ENCODE data around the gene KMO. TPM values are rescaled to one million over a fixed set of nuclear protein-coding genes. Genes with fewer than 3 reads are reported as not detected.

Gene KMO
- total and polyA plus RNA-seq, 2 of the 13 experiments (the other 11 are each of a cell fraction or from before 2014, with no cell fraction given): 0.01 TPM; not detected in 1

DNA sequence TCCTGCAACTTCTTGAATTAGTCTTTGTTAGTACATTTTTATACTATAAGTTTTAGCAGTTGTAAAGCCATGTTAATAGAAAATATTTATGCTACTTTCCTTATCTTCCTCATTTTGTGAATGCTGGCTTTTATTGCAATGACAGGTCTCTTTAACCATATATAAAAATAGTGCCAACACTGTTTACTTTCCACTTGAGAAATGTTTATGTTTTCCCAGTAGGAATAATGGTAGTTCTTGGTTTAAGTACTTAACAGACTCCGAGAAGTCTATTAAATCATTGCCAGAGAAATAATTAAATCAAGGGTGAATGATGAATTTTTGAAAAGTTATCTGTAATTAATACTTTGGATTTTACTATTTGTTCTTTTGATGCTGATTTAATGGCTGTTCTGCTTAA lies 98.3 kb downstream of the KMO start (continued):
- TF ChIP-seq, protein P1, sequence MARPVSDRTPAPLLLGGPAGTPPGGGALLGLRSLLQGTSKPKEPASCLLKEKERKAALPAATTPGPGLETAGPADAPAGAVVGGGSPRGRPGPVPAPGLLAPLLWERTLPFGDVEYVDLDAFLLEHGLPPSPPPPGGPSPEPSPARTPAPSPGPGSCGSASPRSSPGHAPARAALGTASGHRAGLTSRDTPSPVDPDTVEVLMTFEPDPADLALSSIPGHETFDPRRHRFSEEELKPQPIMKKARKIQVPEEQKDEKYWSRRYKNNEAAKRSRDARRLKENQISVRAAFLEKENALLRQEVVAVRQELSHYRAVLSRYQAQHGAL (CRISPR knock-in tag; IDR thresholded peaks at IDR 0.05; ENCODE audit: not compliant biosample characterization): no peak
- TF ChIP-seq RNF2 (conservative IDR thresholded peaks at IDR 0.05; ENCODE audit: low read depth): no peak
- TF ChIP-seq, protein P2, sequence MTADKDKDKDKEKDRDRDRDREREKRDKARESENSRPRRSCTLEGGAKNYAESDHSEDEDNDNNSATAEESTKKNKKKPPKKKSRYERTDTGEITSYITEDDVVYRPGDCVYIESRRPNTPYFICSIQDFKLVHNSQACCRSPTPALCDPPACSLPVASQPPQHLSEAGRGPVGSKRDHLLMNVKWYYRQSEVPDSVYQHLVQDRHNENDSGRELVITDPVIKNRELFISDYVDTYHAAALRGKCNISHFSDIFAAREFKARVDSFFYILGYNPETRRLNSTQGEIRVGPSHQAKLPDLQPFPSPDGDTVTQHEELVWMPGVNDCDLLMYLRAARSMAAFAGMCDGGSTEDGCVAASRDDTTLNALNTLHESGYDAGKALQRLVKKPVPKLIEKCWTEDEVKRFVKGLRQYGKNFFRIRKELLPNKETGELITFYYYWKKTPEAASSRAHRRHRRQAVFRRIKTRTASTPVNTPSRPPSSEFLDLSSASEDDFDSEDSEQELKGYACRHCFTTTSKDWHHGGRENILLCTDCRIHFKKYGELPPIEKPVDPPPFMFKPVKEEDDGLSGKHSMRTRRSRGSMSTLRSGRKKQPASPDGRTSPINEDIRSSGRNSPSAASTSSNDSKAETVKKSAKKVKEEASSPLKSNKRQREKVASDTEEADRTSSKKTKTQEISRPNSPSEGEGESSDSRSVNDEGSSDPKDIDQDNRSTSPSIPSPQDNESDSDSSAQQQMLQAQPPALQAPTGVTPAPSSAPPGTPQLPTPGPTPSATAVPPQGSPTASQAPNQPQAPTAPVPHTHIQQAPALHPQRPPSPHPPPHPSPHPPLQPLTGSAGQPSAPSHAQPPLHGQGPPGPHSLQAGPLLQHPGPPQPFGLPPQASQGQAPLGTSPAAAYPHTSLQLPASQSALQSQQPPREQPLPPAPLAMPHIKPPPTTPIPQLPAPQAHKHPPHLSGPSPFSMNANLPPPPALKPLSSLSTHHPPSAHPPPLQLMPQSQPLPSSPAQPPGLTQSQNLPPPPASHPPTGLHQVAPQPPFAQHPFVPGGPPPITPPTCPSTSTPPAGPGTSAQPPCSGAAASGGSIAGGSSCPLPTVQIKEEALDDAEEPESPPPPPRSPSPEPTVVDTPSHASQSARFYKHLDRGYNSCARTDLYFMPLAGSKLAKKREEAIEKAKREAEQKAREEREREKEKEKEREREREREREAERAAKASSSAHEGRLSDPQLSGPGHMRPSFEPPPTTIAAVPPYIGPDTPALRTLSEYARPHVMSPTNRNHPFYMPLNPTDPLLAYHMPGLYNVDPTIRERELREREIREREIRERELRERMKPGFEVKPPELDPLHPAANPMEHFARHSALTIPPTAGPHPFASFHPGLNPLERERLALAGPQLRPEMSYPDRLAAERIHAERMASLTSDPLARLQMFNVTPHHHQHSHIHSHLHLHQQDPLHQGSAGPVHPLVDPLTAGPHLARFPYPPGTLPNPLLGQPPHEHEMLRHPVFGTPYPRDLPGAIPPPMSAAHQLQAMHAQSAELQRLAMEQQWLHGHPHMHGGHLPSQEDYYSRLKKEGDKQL (CRISPR knock-in tag; IDR thresholded peaks at IDR 0.05; ENCODE audit: low read depth): no peak

DNA sequence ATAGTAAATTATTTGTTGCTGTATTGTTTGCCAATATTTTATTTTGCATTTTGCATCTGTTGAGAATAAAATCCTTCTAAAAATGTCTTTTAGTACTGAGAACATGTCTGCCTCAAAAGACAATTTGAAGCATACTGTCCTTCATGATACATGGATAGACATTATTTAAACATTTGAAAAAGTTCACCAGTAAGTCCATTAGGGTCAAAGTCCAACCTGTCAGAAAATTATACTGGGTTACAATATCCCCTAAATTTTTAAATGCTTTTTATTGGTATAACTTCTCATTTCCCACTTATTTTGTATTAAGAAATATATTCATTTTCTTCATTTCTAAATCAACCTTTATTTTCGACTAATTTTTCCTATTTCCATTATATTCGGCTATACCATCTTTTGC lies 98.7 kb downstream of the KMO start:
- no peak for FAIRE-seq
- WGBS (ENCODE audit: low lambda C conversion rate): 99% methylated on average over 2 of the region's 2 CpGs
- no peaks in the 10 kb centered on the region for H3K79me2 ChIP-seq (ENCODE audit: insufficient read depth, low read length)
- in situ Hi-C loops (cut with HindIII; ENCODE audit: extremely low pct_ligation_motif_present, low pct_unique_long_range_greater_than_20kb): loop anchor here (10.0 kb wide), 1 partner anchor 106 kb away; no protein-coding TSS in a partner anchor
- H3K9ac ChIP-seq (ENCODE audit: insufficient read depth, low read depth, low read length): no peak overlapping the region
- H4K20me1 ChIP-seq (ENCODE audit: insufficient read depth, low read length): no peaks in the 10 kb centered on the region
- H3K4me3 ChIP-seq (replicated peaks in 1 of 3; ENCODE audit: insufficient read depth in 1 of 3, low read depth in 2 of 3, low read length in 3 of 3): no peak overlapping the region
- intact Hi-C loops (cut with micrococcal nuclease; ENCODE audit: unreplicated experiment): no loop called here
- no peak for ATAC-seq
- H2AFZ ChIP-seq (ENCODE audit: low read length): no peak overlapping the region
- DNase-seq (ENCODE audit: low spot score): no peak
- H3K9me3 ChIP-seq (ENCODE audit: low read length): no peaks in the 10 kb centered on the region
- H3K36me3 ChIP-seq (replicated peaks in 1 of 2; ENCODE audit: control insufficient read depth in 1 of 2, insufficient read depth in 2 of 2, low read length in 2 of 2): peaks cover 2 to 17% of the 10 kb centered on the region in 2 experiments; a peak in 4 of 5 replicates
- no peak overlapping the region for H3K27ac ChIP-seq (ENCODE audit: extremely low read length, insufficient read depth, low read length)
- TF ChIP-seq, protein P3, sequence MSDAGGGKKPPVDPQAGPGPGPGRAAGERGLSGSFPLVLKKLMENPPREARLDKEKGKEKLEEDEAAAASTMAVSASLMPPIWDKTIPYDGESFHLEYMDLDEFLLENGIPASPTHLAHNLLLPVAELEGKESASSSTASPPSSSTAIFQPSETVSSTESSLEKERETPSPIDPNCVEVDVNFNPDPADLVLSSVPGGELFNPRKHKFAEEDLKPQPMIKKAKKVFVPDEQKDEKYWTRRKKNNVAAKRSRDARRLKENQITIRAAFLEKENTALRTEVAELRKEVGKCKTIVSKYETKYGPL (CRISPR knock-in tag; IDR thresholded peaks at IDR 0.05): no peak
- 0 out of 2 replicates have a peak, but pooled peaks have one; percentile 10 for TF ChIP-seq HNF4A (CRISPR knock-in tag; IDR thresholded peaks at IDR 0.05)
- H3K27me3 ChIP-seq (ENCODE audit: control insufficient read depth in 1 of 2, insufficient read depth in 2 of 2, low read length in 2 of 2): no peaks in the 10 kb centered on the region
- no peak overlapping the region for H3K4me2 ChIP-seq (ENCODE audit: low read depth, low read length)
- POLR2A ChIA-PET: no interaction called here
- peaks cover 18% of the 10 kb centered on the region for H3K4me1 ChIP-seq (ENCODE audit: insufficient read depth, low read length)
- CTCF ChIA-PET (ENCODE audit: low intra/inter-chr PET ratio, low total read pairs): no interaction called here
- no TSS peak for BruUV-seq (replicated peaks)

Measured in HepG2 (cell line).